ENCODE data around the gene CAND1.

DNA sequence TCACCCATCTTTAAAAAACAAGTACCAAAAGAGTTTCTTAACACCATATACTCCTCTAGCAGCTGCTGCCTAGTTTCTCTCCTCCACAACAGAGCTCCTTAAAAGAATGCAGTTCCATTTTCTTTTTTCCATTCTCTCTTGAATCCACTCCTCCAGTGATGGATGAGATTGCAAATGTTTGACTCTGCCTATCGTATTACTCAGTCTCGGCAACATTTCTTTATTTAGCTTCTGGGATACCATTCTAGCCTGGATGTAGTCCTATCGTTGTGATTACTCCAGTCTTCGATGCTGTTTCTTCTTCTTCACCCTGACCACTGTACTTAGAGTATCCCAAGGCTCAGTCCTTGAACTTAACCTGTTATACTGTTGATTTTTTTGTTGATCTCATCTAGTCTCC lies 30.8 kb downstream of the CAND1 start:
- TF ChIP-seq, protein P1, sequence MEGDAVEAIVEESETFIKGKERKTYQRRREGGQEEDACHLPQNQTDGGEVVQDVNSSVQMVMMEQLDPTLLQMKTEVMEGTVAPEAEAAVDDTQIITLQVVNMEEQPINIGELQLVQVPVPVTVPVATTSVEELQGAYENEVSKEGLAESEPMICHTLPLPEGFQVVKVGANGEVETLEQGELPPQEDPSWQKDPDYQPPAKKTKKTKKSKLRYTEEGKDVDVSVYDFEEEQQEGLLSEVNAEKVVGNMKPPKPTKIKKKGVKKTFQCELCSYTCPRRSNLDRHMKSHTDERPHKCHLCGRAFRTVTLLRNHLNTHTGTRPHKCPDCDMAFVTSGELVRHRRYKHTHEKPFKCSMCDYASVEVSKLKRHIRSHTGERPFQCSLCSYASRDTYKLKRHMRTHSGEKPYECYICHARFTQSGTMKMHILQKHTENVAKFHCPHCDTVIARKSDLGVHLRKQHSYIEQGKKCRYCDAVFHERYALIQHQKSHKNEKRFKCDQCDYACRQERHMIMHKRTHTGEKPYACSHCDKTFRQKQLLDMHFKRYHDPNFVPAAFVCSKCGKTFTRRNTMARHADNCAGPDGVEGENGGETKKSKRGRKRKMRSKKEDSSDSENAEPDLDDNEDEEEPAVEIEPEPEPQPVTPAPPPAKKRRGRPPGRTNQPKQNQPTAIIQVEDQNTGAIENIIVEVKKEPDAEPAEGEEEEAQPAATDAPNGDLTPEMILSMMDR (IDR thresholded peaks at IDR 0.05; ENCODE audit: low read depth, low read length), result no peak
- no peak for TF ChIP-seq POLR2A (IDR thresholded peaks at IDR 0.05; ENCODE audit: extremely low read depth, insufficient read length)
